ENCODE results near the gene SF3B1.
"Not testable (repeated sequence)": the region's sequence is repeated elsewhere in the genome, so short reads cannot be mapped to it uniquely, and the experiment has no call there.

SF3B1 gene

GRCh38 chr2:197437380-197437779, 2.6 kb upstream of the SF3B1 start:
- no peak for DNase-seq (ENCODE audit: low read depth in 2 of 2, low spot score in 1 of 2)

GRCh38 chr2:197435598-197436420, 981 bp upstream of the SF3B1 start:
- DNase-seq (ENCODE audit: low read depth in 2 of 2, low spot score in 1 of 2) = no peak

- no peak for DNase-seq (ENCODE audit: low read depth in 2 of 2, low spot score in 1 of 2)
Measured at GRCh38 chr2:197433780-197434438, 919 bp downstream of the SF3B1 start.

GRCh38 chr2:197432527-197432926, 2.3 kb downstream of the SF3B1 start:
- DNase-seq (ENCODE audit: low read depth in 2 of 2, low spot score in 1 of 2) = not testable (repeated sequence)

GRCh38 chr2:197431858-197432257, 3.0 kb downstream of the SF3B1 start:
- no peak for DNase-seq (ENCODE audit: low read depth in 2 of 2, low spot score in 1 of 2)

- no peak for DNase-seq (ENCODE audit: low read depth in 2 of 2, low spot score in 1 of 2)
Measured at GRCh38 chr2:197427986-197428385, 6.8 kb downstream of the SF3B1 start.

- DNase-seq (ENCODE audit: low read depth in 2 of 2, low spot score in 1 of 2) = no peak
Measured at GRCh38 chr2:197426723-197427603, 7.9 kb downstream of the SF3B1 start.

GRCh38 chr2:197425550-197425949, 9.3 kb downstream of the SF3B1 start:
- DNase-seq (ENCODE audit: low read depth in 2 of 2, low spot score in 1 of 2) = no peak

GRCh38 chr2:197423307-197423706, 11.5 kb downstream of the SF3B1 start:
- no peak for DNase-seq (ENCODE audit: low read depth in 2 of 2, low spot score in 1 of 2)

GRCh38 chr2:197419438-197419837, 15.4 kb downstream of the SF3B1 start:
- no peak for DNase-seq (ENCODE audit: low read depth in 2 of 2, low spot score in 1 of 2)

GRCh38 chr2:197416268-197416667, 18.6 kb downstream of the SF3B1 start:
- DNase-seq (ENCODE audit: low read depth in 2 of 2, low spot score in 1 of 2) = no peak

GRCh38 chr2:197414515-197414914, 20.3 kb downstream of the SF3B1 start:
- DNase-seq (ENCODE audit: low read depth in 2 of 2, low spot score in 1 of 2) = no peak

- no peak for DNase-seq (ENCODE audit: low read depth in 2 of 2, low spot score in 1 of 2)
Measured at GRCh38 chr2:197414039-197414438, 20.8 kb downstream of the SF3B1 start.

- DNase-seq (ENCODE audit: low read depth in 2 of 2, low spot score in 1 of 2) = no peak
Measured at GRCh38 chr2:197405582-197405981, 29.2 kb downstream of the SF3B1 start.

- no peak for DNase-seq (ENCODE audit: low read depth in 2 of 2, low spot score in 1 of 2)
Measured at GRCh38 chr2:197399887-197400540, 34.8 kb downstream of the SF3B1 start.

GRCh38 chr2:197398913-197399312, 35.9 kb downstream of the SF3B1 start:
- no peak for DNase-seq (ENCODE audit: low read depth in 2 of 2, low spot score in 1 of 2)

GRCh38 chr2:197391220-197391717, 43.6 kb downstream of the SF3B1 start:
- no peak for DNase-seq (ENCODE audit: low read depth in 2 of 2, low spot score in 1 of 2)

GRCh38 chr2:197388866-197389587, 45.8 kb downstream of the SF3B1 start:
- DNase-seq (ENCODE audit: low read depth in 2 of 2, low spot score in 1 of 2) = no peak

GRCh38 chr2:197387179-197387578, 47.6 kb downstream of the SF3B1 start:
- DNase-seq (ENCODE audit: low read depth in 2 of 2, low spot score in 1 of 2) = no peak

GRCh38 chr2:197386242-197386641, 48.6 kb downstream of the SF3B1 start:
- no peak for DNase-seq (ENCODE audit: low read depth in 2 of 2, low spot score in 1 of 2)

Measured in stimulated activated CD8-positive, alpha-beta memory T cell treated with anti-CD3 and anti-CD28 coated beads, Interleukin-4, amount 100 ng/mL, for 4 hours (primary cell).